Ishikawa (cell line): ENCODE measurements around the gene LACTB.

Source experiments
- REST ChIP-seq: IDR thresholded peaks from 2 replicates; pipeline ENCODE4 v1.6.1; 2012; ENCODE audit warnings: low read depth, mild to moderate bottlenecking
- TAF1 ChIP-seq: IDR thresholded peaks from 2 replicates; pipeline ENCODE4 v1.6.1; 2012; ENCODE audit warnings: low read depth, mild to moderate bottlenecking

- TF ChIP-seq REST (no peak), TAF1 (peak; percentile 63; the same call in 1 of the 2 replicates)
These were observed at the start of gene LACTB for GRCh38 chr15:63121382-63122001.
